Astrocyte of the spinal cord (primary cell): ENCODE measurements around the gene MTHFD1.

Experiments
- DNase-seq: peaks from one replicate; pipeline ENCODE4 v3.0.0; 2011; ENCODE audit warnings: low read depth, low spot score
- H3K4me3 ChIP-seq: 2 replicates; pipeline ENCODE4 v1.5.1; 2011; ENCODE audit warnings: low read depth, mild to moderate bottlenecking, low read length, moderate library complexity
- CTCF ChIP-seq: IDR thresholded peaks from 2 replicates; pipeline ENCODE4 v1.5.1; 2012; ENCODE audit warnings: low read depth, mild to moderate bottlenecking, low read length, inconsistent platforms
- in situ Hi-C: cut with HindIII; loops from 2 replicates; pipeline ENCODE4 v1.10.0; 2017; ENCODE audit warnings: low sequenced_read_pairs

Gene MTHFD1

GRCh38 chr14:64447876-64448670 lies 59.9 kb downstream of the MTHFD1 start:
- in situ Hi-C loops, result no loop called here
- no peak overlapping the region for H3K4me3 ChIP-seq
- no peak for TF ChIP-seq CTCF
- DNase-seq, result peak; percentile 29

- no peak overlapping the region for H3K4me3 ChIP-seq
- TF ChIP-seq CTCF, result no peak
- DNase-seq, result no peak
- in situ Hi-C loops, result no loop called here
Observed at GRCh38 chr14:64450255-64450654, 62.1 kb downstream of the MTHFD1 start.

GRCh38 chr14:64454671-64455070 lies 66.5 kb downstream of the MTHFD1 start:
- in situ Hi-C loops, result no loop called here
- TF ChIP-seq CTCF, result no peak
- DNase-seq, result no peak
- no peak overlapping the region for H3K4me3 ChIP-seq

- no peak for DNase-seq
- H3K4me3 ChIP-seq, result no peak overlapping the region
- in situ Hi-C loops, result no loop called here
- TF ChIP-seq CTCF, result no peak
Observed at GRCh38 chr14:64459405-64460136, 71.4 kb downstream of the MTHFD1 start.

- DNase-seq, result no peak
- in situ Hi-C loops, result no loop called here
- no peak for TF ChIP-seq CTCF
- H3K4me3 ChIP-seq, result no peak overlapping the region
Observed at GRCh38 chr14:64461221-64461620, 73.1 kb downstream of the MTHFD1 start.

GRCh38 chr14:64463195-64463594 lies 75.0 kb downstream of the MTHFD1 start:
- in situ Hi-C loops, result no loop called here
- no peak for TF ChIP-seq CTCF
- no peak overlapping the region for H3K4me3 ChIP-seq
- DNase-seq, result no peak
